Sigmoid colon (tissue), 4 donors: ENCODE data around the gene BATF3.

Experiments used
- CTCF ChIP-seq, 4 experiments: fragments of 450-650 bp in 3 of 4; fragments of 200-600 bp in 1 of 4; IDR thresholded peaks; one replicate each; pipeline ENCODE4 v1.5.1; 2016 to 2019; ENCODE audit warnings: antibody characterized with exemption in 4 of 4, mild to moderate bottlenecking in 3 of 4, moderate library complexity in 2 of 4
- POLR2AphosphoS5 ChIP-seq, 4 donors: sonication (generic); formaldehyde crosslinking; IDR thresholded peaks; one replicate each; pipeline ENCODE4 v1.6.1; 2017; ENCODE audit warnings: antibody characterized with exemption in 4 of 4

- TF ChIP-seq CTCF (IDR thresholded peaks at IDR 0.05) (no peak), POLR2AphosphoS5 (IDR thresholded peaks at IDR 0.05) (no peak)
Observed at GRCh38 chr1:212716161-212716560, 16.5 kb upstream of the BATF3 start.
